IPS DF 19.7 (cell line): Measurements from ENCODE around the gene DIS3.
"Not testable (repeated sequence)": the region's sequence is repeated elsewhere in the genome, so short reads cannot be mapped to it uniquely, and the experiment has no call there.

Source experiments
- DNase-seq: peaks from one replicate; pipeline ENCODE4 v3.0.0-alpha.2; 2013; ENCODE audit warnings: low read depth, low spot score

DIS3 gene

GRCh38 chr13:72740015-72740414 lies 41.7 kb downstream of the DIS3 start:
- DNase-seq, result no peak

DNA sequence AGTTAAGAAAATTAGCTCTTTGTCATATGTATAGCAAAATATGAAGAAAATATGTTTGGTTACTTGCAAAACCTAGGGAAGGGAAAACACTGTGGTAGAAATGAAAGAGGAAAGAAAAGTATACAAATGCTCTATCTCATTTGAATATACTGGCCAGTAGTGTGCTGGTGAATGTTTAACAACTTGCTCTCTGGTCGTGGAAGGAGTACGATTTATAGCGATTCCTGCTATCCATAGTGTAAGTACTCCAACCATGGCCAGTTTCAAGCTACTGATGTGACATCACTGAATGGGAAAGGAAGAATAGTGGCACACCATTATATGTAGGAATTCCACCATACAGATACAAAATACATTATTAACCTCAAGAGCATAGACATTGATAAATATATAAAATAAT lies 44.7 kb downstream of the DIS3 start:
- DNase-seq, result no peak

- DNase-seq, result no peak
These were observed 53.5 kb downstream of the DIS3 start for GRCh38 chr13:72728290-72728605.

GRCh38 chr13:72727417-72728289 lies 54.0 kb downstream of the DIS3 start, which contains the start of the genes BORA and MZT1:
Gene BORA, plus strand, starts transcription at chr13:72727923. Its CDS starts 1,018 bp downstream, at chr13:72728941.
Gene MZT1, minus strand, starts transcription at chr13:72727629. Its CDS starts 27 bp downstream, at chr13:72727602.
- peak; percentile 92 for DNase-seq

DNA sequence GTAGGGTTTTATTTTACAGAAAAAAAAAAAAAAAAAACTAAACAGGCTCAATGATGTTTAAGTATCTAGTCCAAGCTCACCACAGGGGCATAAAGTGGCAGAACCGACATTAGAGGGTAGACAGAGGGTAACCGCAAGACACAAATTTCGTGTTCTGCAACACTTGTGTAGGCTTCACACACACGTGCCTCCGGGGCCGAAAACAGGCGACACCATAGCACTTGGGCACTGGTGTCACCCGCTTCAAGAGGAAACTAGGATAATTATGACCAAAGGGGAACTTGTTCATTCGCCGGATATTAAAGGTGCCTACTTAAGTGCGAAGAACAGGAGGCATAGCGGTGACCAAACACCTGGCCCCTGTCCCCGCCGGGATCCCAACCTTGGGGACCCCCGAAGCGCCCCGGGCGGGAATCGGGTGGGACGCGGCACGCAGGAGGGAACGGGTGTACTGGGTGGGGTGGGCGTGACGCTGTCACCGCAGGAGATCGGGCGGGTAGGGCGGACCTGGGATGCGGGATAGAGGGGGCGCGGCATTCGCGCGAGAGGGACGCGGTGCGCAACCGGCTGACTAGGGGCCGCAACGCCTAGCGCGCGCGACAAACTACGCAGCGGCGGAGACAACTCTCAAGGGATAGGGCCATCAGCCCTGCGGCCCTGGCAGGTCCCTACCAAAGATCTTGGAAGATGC lies 54.8 kb downstream of the DIS3 start:
- no peak for DNase-seq

DNA sequence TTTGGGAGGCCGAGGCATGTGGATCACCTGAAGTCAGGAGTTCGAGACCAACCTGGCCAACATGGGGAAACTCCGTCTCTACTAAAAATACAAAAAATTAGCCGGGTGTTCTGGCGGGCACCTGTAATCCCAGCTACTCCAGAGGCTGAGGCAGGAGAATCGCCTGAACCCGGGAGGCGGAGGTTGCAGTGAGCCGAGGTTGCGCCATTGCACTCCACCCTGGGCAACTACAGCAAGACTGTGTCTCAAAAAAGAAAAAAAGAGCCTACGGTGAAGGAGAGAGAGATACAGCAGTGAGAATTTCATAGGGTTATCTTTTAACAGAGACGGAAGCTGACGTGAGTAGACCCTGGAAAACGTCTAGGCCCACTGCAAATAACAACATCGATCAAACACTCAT lies 55.5 kb downstream of the DIS3 start:
- not testable (repeated sequence) for DNase-seq

DNA sequence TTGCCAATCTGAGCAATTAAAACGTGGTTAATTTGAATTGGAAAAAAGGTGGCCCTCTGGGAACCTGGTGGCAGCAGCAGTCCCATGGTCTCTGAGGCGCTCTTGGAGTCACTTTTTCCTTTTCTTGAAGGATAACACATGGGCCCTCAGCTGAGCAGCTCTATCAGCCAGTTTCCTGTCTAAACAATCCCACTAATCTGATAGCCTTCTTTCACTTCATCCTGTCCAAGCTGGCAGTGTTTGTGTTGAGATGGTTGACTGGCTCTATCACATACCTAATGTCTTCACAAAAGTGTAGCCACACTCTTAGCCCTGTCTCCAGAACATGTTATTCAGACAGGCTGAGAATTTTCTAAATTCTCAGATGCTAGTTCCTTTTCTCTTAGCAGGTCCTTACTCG lies 64.9 kb downstream of the DIS3 start:
- DNase-seq, result no peak
